A673 (cell line): ENCODE results near the gene OLIG1. TPM values are rescaled to one million over a fixed set of nuclear protein-coding genes. Genes with fewer than 3 reads are reported as not detected.

Source experiments
- BruUV-seq: library from RNA; stranded (reverse); fragments of 400-500 nt; replicated peaks from 2 replicates; lab custom pipeline; 2021; lab: Mats Ljungman, UMichigan
- CTCF ChIA-PET: fragments of 300-600 bp; sonication (Branson Sonifier 250); formaldehyde crosslinking; loops from one replicate; lab custom pipeline; 2022; ENCODE audit warnings: antibody characterized with exemption; lab: Charles Lee
- POLR2A ChIA-PET: fragments of 300-600 bp; sonication (Branson Sonifier 250); formaldehyde crosslinking; loops from one replicate; lab custom pipeline; 2022; ENCODE audit warnings: antibody characterized with exemption; ENCODE audit not compliant: low non-redundant PET; lab: Charles Lee
- DNase-seq: peaks from one replicate; pipeline ENCODE4 v3.0.0-alpha.2; 2015; ENCODE audit warnings: low spot score
- H3K27ac ChIP-seq: fragments of 200-600 bp; sonication (generic); 2 replicates; pipeline ENCODE4 v1.5.1; 2016; ENCODE audit warnings: mixed run types, low read depth, mild to moderate bottlenecking, mixed read lengths, antibody characterized with exemption, low read length; ENCODE audit not compliant: poor library complexity, severe bottlenecking
- H3K27me3 ChIP-seq: fragments of 200-600 bp; sonication (generic); replicated peaks from 2 replicates; pipeline ENCODE4 v1.6.1; 2017; ENCODE audit warnings: mixed run types, low read depth, mild to moderate bottlenecking, mixed read lengths, antibody characterized with exemption, low read length; ENCODE audit not compliant: insufficient read depth, poor library complexity
- H3K36me3 ChIP-seq: fragments of 200-600 bp; sonication (generic); 2 replicates; pipeline ENCODE4 v1.6.1; 2016; ENCODE audit warnings: mixed run types, mild to moderate bottlenecking, mixed read lengths, antibody characterized with exemption, low read length; ENCODE audit not compliant: insufficient read depth, poor library complexity, severe bottlenecking
- H3K4me1 ChIP-seq: fragments of 200-600 bp; sonication (generic); 2 replicates; pipeline ENCODE4 v1.6.1; 2017; ENCODE audit warnings: mixed run types, mild to moderate bottlenecking, mixed read lengths, antibody characterized with exemption, low read length; ENCODE audit not compliant: insufficient read depth, poor library complexity, severe bottlenecking
- H3K4me3 ChIP-seq: fragments of 200-600 bp; sonication (generic); 2 replicates; pipeline ENCODE4 v1.5.1; 2016; ENCODE audit warnings: low read depth, mixed run types, mild to moderate bottlenecking, mixed read lengths, low read length; ENCODE audit not compliant: poor library complexity, severe bottlenecking
- H3K9me3 ChIP-seq: fragments of 200-600 bp; sonication (generic); 2 replicates; pipeline ENCODE4 v1.6.1; 2016; ENCODE audit warnings: mixed run types, low read depth, mild to moderate bottlenecking, mixed read lengths, antibody characterized with exemption, low read length; ENCODE audit not compliant: poor library complexity, severe bottlenecking
- EZH2 ChIP-seq: fragments of 200-600 bp; sonication (generic); IDR thresholded peaks from 2 replicates; pipeline ENCODE4 v1.6.1; 2017; ENCODE audit warnings: borderline replicate concordance, low read depth, mild to moderate bottlenecking, mixed read lengths, antibody characterized with exemption, low read length; ENCODE audit not compliant: poor library complexity, severe bottlenecking
- intact Hi-C: fragments of 100-400 bp; cut with micrococcal nuclease; formaldehyde crosslinking; loops from one replicate; pipeline ENCODE4 v1.10.0; 2022; ENCODE audit not compliant: unreplicated experiment
- total RNA-seq: library from RNA; stranded (reverse); gene quantifications from 2 replicates; pipeline ENCODE4 v1.2.3, GENCODE V29; 2021
- TF ChIP-seq, protein P1 (sequence below): fragments of 300-800, 200-600 bp; sonication (generic); conservative IDR thresholded peaks from 2 replicates; pipeline ENCODE4 v1.5.1; 2017; ENCODE audit warnings: low read depth, mild to moderate bottlenecking, antibody characterized with exemption, low read length, moderate library complexity, mixed read lengths

OLIG1 gene
- total RNA-seq, 1 experiment from 2014 or later = not detected

GRCh38 chr21:33058957-33059356 lies 11.0 kb upstream of the OLIG1 start:
- intact Hi-C loops = no loop called here
- H3K9me3 ChIP-seq = no peaks in the 10 kb centered on the region
- no peaks in the 10 kb centered on the region for H3K36me3 ChIP-seq
- no peaks in the 10 kb centered on the region for H3K4me1 ChIP-seq
- no peak for DNase-seq
- no peak overlapping the region for H3K27ac ChIP-seq
- TF ChIP-seq EZH2 = no peak
- TF ChIP-seq, protein P1, sequence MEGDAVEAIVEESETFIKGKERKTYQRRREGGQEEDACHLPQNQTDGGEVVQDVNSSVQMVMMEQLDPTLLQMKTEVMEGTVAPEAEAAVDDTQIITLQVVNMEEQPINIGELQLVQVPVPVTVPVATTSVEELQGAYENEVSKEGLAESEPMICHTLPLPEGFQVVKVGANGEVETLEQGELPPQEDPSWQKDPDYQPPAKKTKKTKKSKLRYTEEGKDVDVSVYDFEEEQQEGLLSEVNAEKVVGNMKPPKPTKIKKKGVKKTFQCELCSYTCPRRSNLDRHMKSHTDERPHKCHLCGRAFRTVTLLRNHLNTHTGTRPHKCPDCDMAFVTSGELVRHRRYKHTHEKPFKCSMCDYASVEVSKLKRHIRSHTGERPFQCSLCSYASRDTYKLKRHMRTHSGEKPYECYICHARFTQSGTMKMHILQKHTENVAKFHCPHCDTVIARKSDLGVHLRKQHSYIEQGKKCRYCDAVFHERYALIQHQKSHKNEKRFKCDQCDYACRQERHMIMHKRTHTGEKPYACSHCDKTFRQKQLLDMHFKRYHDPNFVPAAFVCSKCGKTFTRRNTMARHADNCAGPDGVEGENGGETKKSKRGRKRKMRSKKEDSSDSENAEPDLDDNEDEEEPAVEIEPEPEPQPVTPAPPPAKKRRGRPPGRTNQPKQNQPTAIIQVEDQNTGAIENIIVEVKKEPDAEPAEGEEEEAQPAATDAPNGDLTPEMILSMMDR = no peak
- BruUV-seq = no TSS peak
- H3K4me3 ChIP-seq = no peak overlapping the region
- ChIA-PET POLR2A (no interaction called here), CTCF (no interaction called here)
- H3K27me3 ChIP-seq = peaks cover 61% of the 10 kb centered on the region

GRCh38 chr21:33059380-33059841 lies 10.5 kb upstream of the OLIG1 start:
- BruUV-seq = no TSS peak
- H3K9me3 ChIP-seq = no peaks in the 10 kb centered on the region
- ChIA-PET CTCF (no interaction called here), POLR2A (no interaction called here)
- H3K36me3 ChIP-seq = no peaks in the 10 kb centered on the region
- H3K4me1 ChIP-seq = no peaks in the 10 kb centered on the region
- H3K27me3 ChIP-seq = peaks cover 64% of the 10 kb centered on the region
- intact Hi-C loops = no loop called here
- DNase-seq = no peak
- no peak overlapping the region for H3K4me3 ChIP-seq
- TF ChIP-seq, protein P1 = no peak
- no peak for TF ChIP-seq EZH2
- H3K27ac ChIP-seq = no peak overlapping the region

DNA sequence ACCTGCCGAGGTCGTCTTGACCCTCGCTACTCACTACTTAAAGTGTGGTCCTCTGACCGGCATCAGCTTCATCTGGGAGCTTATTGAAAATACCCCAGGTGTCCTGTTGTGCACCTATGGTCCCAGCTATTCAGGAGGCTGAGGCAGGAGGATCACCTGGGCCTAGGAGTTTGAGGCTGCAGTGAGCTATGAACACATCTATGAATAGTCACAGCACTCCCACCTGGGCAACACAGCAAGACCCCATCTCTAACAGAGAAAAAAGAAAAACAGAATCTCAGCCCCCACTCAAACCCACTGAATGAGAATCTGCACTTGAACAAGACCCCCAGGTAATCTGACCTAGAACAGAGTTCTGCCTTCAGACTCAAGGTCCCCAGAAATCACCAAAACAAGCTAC lies 8.7 kb upstream of the OLIG1 start:
- peaks cover 81% of the 10 kb centered on the region for H3K27me3 ChIP-seq
- DNase-seq = no peak
- ChIA-PET POLR2A (no interaction called here), CTCF (no interaction called here)
- no peaks in the 10 kb centered on the region for H3K36me3 ChIP-seq
- intact Hi-C loops = no loop called here
- no peaks in the 10 kb centered on the region for H3K4me1 ChIP-seq
- BruUV-seq = no TSS peak
- H3K9me3 ChIP-seq = no peaks in the 10 kb centered on the region
- TF ChIP-seq, protein P1 = no peak
- no peak for TF ChIP-seq EZH2
- no peak overlapping the region for H3K27ac ChIP-seq
- no peak overlapping the region for H3K4me3 ChIP-seq
